ENCODE measurements around the gene CASS4. TPM values are rescaled to one million over a fixed set of nuclear protein-coding genes. Genes with fewer than 3 reads are reported as not detected.

Gene CASS4
- total RNA-seq, 2 donors from 2014 or later, result not detected

GRCh38 chr20:56429941-56430340 is 17.9 kb downstream of the CASS4 start:
- no peaks in the 10 kb centered on the region for H3K36me3 ChIP-seq (ENCODE audit: control insufficient read depth, insufficient read depth, low read length)
- Mint-ChIP-seq H3K4me3 (no peak overlapping the region), H3K27me3 (ENCODE audit: insufficient read depth) (peaks cover 43% of the 10 kb centered on the region), H3K36me3 (ENCODE audit: low read depth) (no peaks in the 10 kb centered on the region), H3K9me3 (no peaks in the 10 kb centered on the region), H3K27ac (no peak overlapping the region), H3K4me1 (peaks cover 8% of the 10 kb centered on the region)
- WGBS, 2 experiments (ENCODE audit: insufficient coverage in 1 of 2, insufficient read length in 1 of 2), result 67 to 73% methylated on average over 3 to 4 of the region's 4 CpGs
- H3K9me3 ChIP-seq (ENCODE audit: control insufficient read depth, low read length), result no peaks in the 10 kb centered on the region
- DNase-seq, result peak; percentile 5
- H3K27ac ChIP-seq (ENCODE audit: low read depth, low read length), result no peak overlapping the region
- peaks cover 5% of the 10 kb centered on the region for H3K4me1 ChIP-seq (ENCODE audit: control insufficient read depth, insufficient read depth, low read length)
- H3K27me3 ChIP-seq (ENCODE audit: control insufficient read depth, insufficient read depth, low read length, poor library complexity, severe bottlenecking), result peaks cover 4% of the 10 kb centered on the region
- H3K9ac ChIP-seq (ENCODE audit: extremely low read depth, low read length, poor library complexity, severe bottlenecking), result no peak overlapping the region
- TF ChIP-seq, protein P1, sequence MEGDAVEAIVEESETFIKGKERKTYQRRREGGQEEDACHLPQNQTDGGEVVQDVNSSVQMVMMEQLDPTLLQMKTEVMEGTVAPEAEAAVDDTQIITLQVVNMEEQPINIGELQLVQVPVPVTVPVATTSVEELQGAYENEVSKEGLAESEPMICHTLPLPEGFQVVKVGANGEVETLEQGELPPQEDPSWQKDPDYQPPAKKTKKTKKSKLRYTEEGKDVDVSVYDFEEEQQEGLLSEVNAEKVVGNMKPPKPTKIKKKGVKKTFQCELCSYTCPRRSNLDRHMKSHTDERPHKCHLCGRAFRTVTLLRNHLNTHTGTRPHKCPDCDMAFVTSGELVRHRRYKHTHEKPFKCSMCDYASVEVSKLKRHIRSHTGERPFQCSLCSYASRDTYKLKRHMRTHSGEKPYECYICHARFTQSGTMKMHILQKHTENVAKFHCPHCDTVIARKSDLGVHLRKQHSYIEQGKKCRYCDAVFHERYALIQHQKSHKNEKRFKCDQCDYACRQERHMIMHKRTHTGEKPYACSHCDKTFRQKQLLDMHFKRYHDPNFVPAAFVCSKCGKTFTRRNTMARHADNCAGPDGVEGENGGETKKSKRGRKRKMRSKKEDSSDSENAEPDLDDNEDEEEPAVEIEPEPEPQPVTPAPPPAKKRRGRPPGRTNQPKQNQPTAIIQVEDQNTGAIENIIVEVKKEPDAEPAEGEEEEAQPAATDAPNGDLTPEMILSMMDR (conservative IDR thresholded peaks at IDR 0.05), result no peak
- H3K4me3 ChIP-seq (ENCODE audit: low read length), result no peak overlapping the region

DNA sequence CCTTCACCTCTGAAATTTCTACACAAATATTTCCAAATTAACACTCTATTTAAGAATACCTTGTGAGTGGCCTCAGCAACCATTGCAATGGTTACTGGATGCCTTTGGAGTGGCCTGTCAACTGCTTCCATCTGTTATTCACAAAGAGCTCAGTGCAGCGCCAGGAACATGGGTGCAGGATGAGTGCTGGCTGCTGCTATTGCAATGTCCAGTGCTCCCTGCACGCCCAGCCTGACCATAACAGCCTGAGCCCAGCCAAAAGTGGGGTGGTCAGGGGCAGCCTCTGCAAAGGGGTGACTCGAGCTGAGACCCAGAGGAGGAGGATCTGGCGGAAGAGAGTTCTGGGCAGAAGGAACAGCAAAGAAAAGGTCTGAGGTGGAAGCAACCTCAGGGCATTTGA is 18.4 kb downstream of the CASS4 start:
- Mint-ChIP-seq H3K4me3 (no peak overlapping the region), H3K27me3 (ENCODE audit: insufficient read depth) (peaks cover 39% of the 10 kb centered on the region), H3K4me1 (peaks cover 8% of the 10 kb centered on the region), H3K36me3 (ENCODE audit: low read depth) (no peaks in the 10 kb centered on the region), H3K9me3 (no peaks in the 10 kb centered on the region), H3K27ac (no peak overlapping the region)
- peaks cover 4% of the 10 kb centered on the region for H3K27me3 ChIP-seq (ENCODE audit: control insufficient read depth, insufficient read depth, low read length, poor library complexity, severe bottlenecking)
- peaks cover 5% of the 10 kb centered on the region for H3K4me1 ChIP-seq (ENCODE audit: control insufficient read depth, insufficient read depth, low read length)
- H3K9me3 ChIP-seq (ENCODE audit: control insufficient read depth, low read length), result no peaks in the 10 kb centered on the region
- H3K4me3 ChIP-seq (ENCODE audit: low read length), result no peak overlapping the region
- TF ChIP-seq, protein P1 (conservative IDR thresholded peaks at IDR 0.05), result no peak
- DNase-seq, result peak; percentile 13
- H3K36me3 ChIP-seq (ENCODE audit: control insufficient read depth, insufficient read depth, low read length), result no peaks in the 10 kb centered on the region
- H3K9ac ChIP-seq (ENCODE audit: extremely low read depth, low read length, poor library complexity, severe bottlenecking), result no peak overlapping the region
- 82 to 83% methylated on average over 4 of the region's 4 CpGs for WGBS, 2 experiments (ENCODE audit: insufficient coverage in 1 of 2, insufficient read length in 1 of 2)
- H3K27ac ChIP-seq (ENCODE audit: low read depth, low read length), result no peak overlapping the region

- no peaks in the 10 kb centered on the region for H3K9me3 Mint-ChIP-seq
- H3K4me1 Mint-ChIP-seq, result peaks cover 8% of the 10 kb centered on the region
- H3K27me3 Mint-ChIP-seq (ENCODE audit: insufficient read depth), result peaks cover 36% of the 10 kb centered on the region
- no peak overlapping the region for H3K4me3 Mint-ChIP-seq
- peaks cover 4% of the 10 kb centered on the region for H3K27me3 ChIP-seq (ENCODE audit: control insufficient read depth, insufficient read depth, low read length, poor library complexity, severe bottlenecking)
- no peaks in the 10 kb centered on the region for H3K36me3 Mint-ChIP-seq (ENCODE audit: low read depth)
- TF ChIP-seq, protein P1 (conservative IDR thresholded peaks at IDR 0.05), result no peak
- no peaks in the 10 kb centered on the region for H3K36me3 ChIP-seq (ENCODE audit: control insufficient read depth, insufficient read depth, low read length)
- 89 to 100% methylated on average over 1 of the region's 1 CpG for WGBS, 2 experiments (ENCODE audit: insufficient coverage in 1 of 2, insufficient read length in 1 of 2)
- no peak for DNase-seq
- H3K27ac Mint-ChIP-seq, result no peak overlapping the region
- no peak overlapping the region for H3K9ac ChIP-seq (ENCODE audit: extremely low read depth, low read length, poor library complexity, severe bottlenecking)
- no peaks in the 10 kb centered on the region for H3K9me3 ChIP-seq (ENCODE audit: control insufficient read depth, low read length)
- H3K27ac ChIP-seq (ENCODE audit: low read depth, low read length), result no peak overlapping the region
- no peak overlapping the region for H3K4me3 ChIP-seq (ENCODE audit: low read length)
- H3K4me1 ChIP-seq (ENCODE audit: control insufficient read depth, insufficient read depth, low read length), result peaks cover 5% of the 10 kb centered on the region
Measured at GRCh38 chr20:56430957-56431356, 18.9 kb downstream of the CASS4 start.
